Measurements from ENCODE around the gene SBF1. TPM values are rescaled to one million over a fixed set of nuclear protein-coding genes. Genes with fewer than 3 reads are reported as not detected.

The SBF1 gene
- total and polyA plus RNA-seq, 11 donors = 38.2 to 91.8 (median 63.2) TPM

GRCh38 chr22:50459016-50459415 lies 15.8 kb downstream of the SBF1 start:
- Histone ChIP-seq H3K4me3 (no peak overlapping the region), H3K9me3 (no peaks in the 10 kb centered on the region), H3K27me3 (no peaks in the 10 kb centered on the region), H3K27ac (no peak overlapping the region), H3K4me1 (no peaks in the 10 kb centered on the region), H3K36me3 (peaks cover 3 to 99% (median 95%) of the 10 kb centered on the region in 9 donors)
- ATAC-seq (no peak), DNase-seq (no peak)
- intact Hi-C loops (cut with DNase I) = no loop called here
- WGBS, 4 donors = 90 to 93% (median 92%) methylated on average over 21 to 22 of the region's 22 CpGs
- TF ChIP-seq POLR2A (IDR thresholded peaks at IDR 0.05) (no peak), CTCF (IDR thresholded peaks at IDR 0.05) (no peak)

- no peak for ATAC-seq
- H3K9me3 ChIP-seq = no peaks in the 10 kb centered on the region
- H3K4me3 ChIP-seq = no peak overlapping the region
- H3K27me3 ChIP-seq = no peaks in the 10 kb centered on the region
- intact Hi-C loops (cut with DNase I) = no loop called here
- no peaks in the 10 kb centered on the region for H3K4me1 ChIP-seq
- H3K27ac ChIP-seq = no peak overlapping the region
- no peak for DNase-seq
- TF ChIP-seq CTCF (IDR thresholded peaks at IDR 0.05) (no peak), POLR2A (IDR thresholded peaks at IDR 0.05) (no peak)
- 88 to 92% (median 90%) methylated on average over 22 to 34 of the region's 34 CpGs for WGBS, 4 donors
- peaks cover 3 to 94% (median 85%) of the 10 kb centered on the region in 9 donors for H3K36me3 ChIP-seq
Observed at GRCh38 chr22:50456466-50457234, 18.2 kb downstream of the SBF1 start.

- 96 to 97% (median 97%) methylated on average over 7 to 11 of the region's 11 CpGs for whole genome bisulfite sequencing, 4 donors
- ATAC-seq (no peak), DNase-seq (no peak)
- TF ChIP-seq POLR2A (IDR thresholded peaks at IDR 0.05) (no peak), CTCF (IDR thresholded peaks at IDR 0.05) (no peak)
- intact Hi-C loops (cut with DNase I) = no loop called here
- H3K27me3 ChIP-seq = no peaks in the 10 kb centered on the region
- H3K4me1 ChIP-seq = no peaks in the 10 kb centered on the region
- H3K27ac ChIP-seq = no peak overlapping the region
- no peaks in the 10 kb centered on the region for H3K9me3 ChIP-seq
- H3K36me3 ChIP-seq = peaks cover 3 to 94% (median 83%) of the 10 kb centered on the region in 9 donors
- H3K4me3 ChIP-seq = no peak overlapping the region
Observed at GRCh38 chr22:50456026-50456425, 18.8 kb downstream of the SBF1 start.

GRCh38 chr22:50455201-50455600 lies 19.6 kb downstream of the SBF1 start:
- Histone ChIP-seq H3K4me1 (no peaks in the 10 kb centered on the region), H3K4me3 (no peak overlapping the region), H3K27ac (no peak overlapping the region), H3K27me3 (no peaks in the 10 kb centered on the region), H3K9me3 (no peaks in the 10 kb centered on the region), H3K36me3 (peaks cover 3 to 94% (median 82%) of the 10 kb centered on the region in 9 donors)
- TF ChIP-seq CTCF (IDR thresholded peaks at IDR 0.05) = no peak
- TF ChIP-seq POLR2A (IDR thresholded peaks at IDR 0.05) = no peak
- no peak for DNase-seq
- WGBS, 4 donors = 89 to 94% (median 93%) methylated on average over 11 to 18 of the region's 18 CpGs
- ATAC-seq = no peak
- intact Hi-C loops (cut with DNase I) = no loop called here

Measured in heart left ventricle (tissue), 16 donors.